Esophagus squamous epithelium (tissue), 5 donors: ENCODE results near the gene RPLP2. TPM values are rescaled to one million over a fixed set of nuclear protein-coding genes. Genes with fewer than 3 reads are reported as not detected.

Source experiments
- DNase-seq: peaks from one replicate; lab custom pipeline; 2025; lab: John Stamatoyannopoulos, UW
- H3K27ac ChIP-seq, 4 donors: fragments of 200-600 bp; sonication (generic); one replicate each; pipeline ENCODE4 v1.5.1; 2016 to 2019; ENCODE audit warnings: mild to moderate bottlenecking in 1 of 4
- H3K27me3 ChIP-seq, 4 donors: fragments of 200-600 bp; sonication (generic); 1 replicate in 3 of 4; 2 replicates in 1 of 4; pipeline versions ENCODE4 v1.5.1 to v1.6.0; 2017 to 2021; ENCODE audit warnings: antibody characterized with exemption in 1 of 4
- H3K36me3 ChIP-seq, 3 donors: fragments of 200-600 bp; sonication (generic); one replicate each; pipeline ENCODE4 v1.5.1; 2016 to 2019
- H3K4me1 ChIP-seq, 3 donors: fragments of 200-600 bp; sonication (generic); one replicate each; pipeline ENCODE4 v1.5.1; 2017 to 2019
- H3K4me3 ChIP-seq, 4 donors: fragments of 200-600 bp; sonication (generic); 1 replicate in 3 of 4; 2 replicates in 1 of 4; pipeline ENCODE4 v1.5.1; 2016 to 2019; ENCODE audit warnings: mild to moderate bottlenecking in 2 of 4, moderate library complexity in 1 of 4
- H3K9me3 ChIP-seq, 3 donors: fragments of 200-600 bp; sonication (generic); one replicate each; pipeline ENCODE4 v1.5.1; 2016 to 2019
- CTCF ChIP-seq, 6 experiments: fragments of 450-650 bp in 4 of 6; fragments of 200-600 bp in 2 of 6; sonication (generic) in 2 of 6; IDR thresholded peaks; one replicate each; pipeline ENCODE4 v1.5.1; 2016 to 2019; ENCODE audit warnings: antibody characterized with exemption in 6 of 6, mild to moderate bottlenecking in 4 of 6, moderate library complexity in 4 of 6
- POLR2A ChIP-seq, 4 donors: fragments of 450-650 bp; IDR thresholded peaks; one replicate each; pipeline ENCODE4 v1.6.1; 2017; ENCODE audit warnings: antibody characterized with exemption in 4 of 4, mild to moderate bottlenecking in 4 of 4, moderate library complexity in 3 of 4
- WGBS, 2 donors: methylation state at CpG; one replicate each; pipeline ENCODE4 v1.1.5; 2018; 5-methylcytosine and 5-hydroxymethylcytosine counted together
- intact Hi-C: fragments of 100-400 bp; cut with DNase I; formaldehyde crosslinking; loops from one replicate; pipeline ENCODE4 v1.15.0; 2022
- total RNA-seq, 4 donors: library from RNA; depleted of rRNA; stranded (reverse); fragments of >200 nt; gene quantifications; one replicate each; pipeline ENCODE4 v1.1.0, GENCODE V29; 2016
- donor health status: DM: yes; HTN: yes; CAD: no.

Gene RPLP2
- total RNA-seq, 4 donors from 2014 or later = 232 to 871 (median 490) TPM

GRCh38 chr11:798093-798713 is 11.6 kb upstream of the RPLP2 start, which contains the start of gene SLC25A22:
Gene SLC25A22 (minus strand): TSS chr11:798281. CDS start chr11:795006, 3,275 bp downstream.
- peaks cover under 1 to 55% (median 11%) of the 10 kb centered on the region in 3 donors for H3K36me3 ChIP-seq

GRCh38 chr11:799641-800316 is 10.0 kb upstream of the RPLP2 start:
- H3K27me3 ChIP-seq = no peaks in the 10 kb centered on the region
- TF ChIP-seq POLR2A (IDR thresholded peaks at IDR 0.05) (no peak), CTCF (IDR thresholded peaks at IDR 0.05) (no peak)
- no peak overlapping the region for H3K4me3 ChIP-seq
- H3K4me1 ChIP-seq = peaks cover 37 to 60% (median 46%) of the 10 kb centered on the region in 3 donors
- DNase-seq = no peak
- H3K36me3 ChIP-seq = peaks cover 0 to 48% (median 11%) of the 10 kb centered on the region in 3 donors
- H3K9me3 ChIP-seq = no peaks in the 10 kb centered on the region
- intact Hi-C loops = no loop called here
- no peak overlapping the region for H3K27ac ChIP-seq
- 40 to 95% methylated on average over 1 to 12 of the region's 32 CpGs for WGBS, 2 donors

More at GRCh38 chr11:798093-798713, 11.6 kb upstream of the RPLP2 start, which contains the start of gene SLC25A22:
- intact Hi-C loops = no loop called here
- DNase-seq = no peak
- Histone ChIP-seq H3K4me3 (peak within 1 kb of the TSS; percentile 65 to 87 (median 82)), H3K4me1 (peaks cover 29 to 54% (median 39%) of the 10 kb centered on the region in 3 donors), H3K9me3 (no peaks in the 10 kb centered on the region), H3K27me3 (no peaks in the 10 kb centered on the region), H3K27ac (peak within 1 kb of the TSS; percentile 81 to 94 (median 90))
- WGBS, 2 donors = 28% methylated on average over 3 of the region's 69 CpGs; no CpG with 5 or more reads in 1 of the 2 donors
- TF ChIP-seq CTCF (IDR thresholded peaks at IDR 0.05) = peak; percentile 72 to 97 (median 92)
- TF ChIP-seq POLR2A (IDR thresholded peaks at IDR 0.05) = no peak

- Histone ChIP-seq H3K27ac (no peak overlapping the region), H3K4me1 (peaks cover 31 to 60% (median 46%) of the 10 kb centered on the region in 3 donors), H3K4me3 (no peak overlapping the region), H3K9me3 (no peaks in the 10 kb centered on the region), H3K27me3 (no peaks in the 10 kb centered on the region), H3K36me3 (peaks cover 0 to 48% (median 11%) of the 10 kb centered on the region in 3 donors)
- intact Hi-C loops = no loop called here
- no peak for DNase-seq
- 89 to 98% methylated on average over 10 to 12 of the region's 30 CpGs for WGBS, 2 donors
- TF ChIP-seq CTCF (IDR thresholded peaks at IDR 0.05) (no peak), POLR2A (IDR thresholded peaks at IDR 0.05) (no peak)
These were observed 9.3 kb upstream of the RPLP2 start for GRCh38 chr11:800473-800872.

GRCh38 chr11:801097-801780 is 8.5 kb upstream of the RPLP2 start:
- TF ChIP-seq CTCF (IDR thresholded peaks at IDR 0.05) (no peak), POLR2A (IDR thresholded peaks at IDR 0.05) (no peak)
- Histone ChIP-seq H3K4me1 (peaks cover 27 to 60% (median 42%) of the 10 kb centered on the region in 3 donors), H3K27me3 (no peaks in the 10 kb centered on the region), H3K27ac (no peak overlapping the region), H3K4me3 (no peak overlapping the region), H3K9me3 (no peaks in the 10 kb centered on the region), H3K36me3 (peaks cover 0 to 48% (median 11%) of the 10 kb centered on the region in 3 donors)
- DNase-seq = no peak
- intact Hi-C loops = no loop called here
- 78 to 88% methylated on average over 7 to 10 of the region's 20 CpGs for WGBS, 2 donors
